Activated CD8-positive, alpha-beta memory T cell treated with anti-CD3 and anti-CD28 coated beads for 48 hours (primary cell): ENCODE results near the gene ZNF225.
"Not testable (repeated sequence)": the region's sequence is repeated elsewhere in the genome, so short reads cannot be mapped to it uniquely, and the experiment has no call there.

Source experiments
- DNase-seq, 3 experiments: peaks; one replicate each; pipeline ENCODE4 v3.0.0-alpha.2; 2020; ENCODE audit warnings: low read depth in 2 of 3, low spot score in 2 of 3

The ZNF225 gene

GRCh38 chr19:44113138-44113783 is at the start of gene ZNF225:
ZNF225 (plus strand) TSS chr19:44113399; CDS start chr19:44115828, 2,429 bp downstream.
- peak; percentile 33 to 75 (median 64) for DNase-seq

GRCh38 chr19:44066305-44066704 is 46.9 kb upstream of the ZNF225 start:
- no peak for DNase-seq

GRCh38 chr19:44069415-44069814 is 43.8 kb upstream of the ZNF225 start:
- DNase-seq = no peak

GRCh38 chr19:44071824-44072542 is 41.2 kb upstream of the ZNF225 start, which contains the start of gene ZNF284:
ZNF284 (plus strand) TSS chr19:44072159; CDS start chr19:44076390, 4,231 bp downstream.
- peak in 2 of 3 experiments; percentile 56 to 57 for DNase-seq

GRCh38 chr19:44072543-44073401 is 40.4 kb upstream of the ZNF225 start:
- DNase-seq = no peak

- DNase-seq = no peak
Observed at GRCh38 chr19:44076325-44076724, 36.9 kb upstream of the ZNF225 start.

- no peak for DNase-seq
Observed at GRCh38 chr19:44092108-44092507, 21.1 kb upstream of the ZNF225 start.

- DNase-seq = peak in 2 of 3 experiments; percentile 63 to 64
Observed at GRCh38 chr19:44093931-44094765, 19.1 kb upstream of the ZNF225 start, which contains the start of gene ZNF224. ZNF224 (plus strand) TSS chr19:44094361; CDS start chr19:44097874, 3,513 bp downstream.

- no peak for DNase-seq
Observed at GRCh38 chr19:44107751-44108150, 5.4 kb upstream of the ZNF225 start.

GRCh38 chr19:44109458-44109857 is 3.7 kb upstream of the ZNF225 start:
- DNase-seq = no peak

- DNase-seq = no peak
Observed at GRCh38 chr19:44111910-44112463, 1.2 kb upstream of the ZNF225 start.

- DNase-seq = peak in 1 of 3 experiments; percentile 4
Observed at GRCh38 chr19:44112802-44113137, 429 bp upstream of the ZNF225 start.

GRCh38 chr19:44113784-44114390 is 688 bp downstream of the ZNF225 start:
- DNase-seq = no peak

- DNase-seq = not testable (repeated sequence)
Observed at GRCh38 chr19:44121162-44121561, 8.0 kb downstream of the ZNF225 start.

- DNase-seq = no peak
Observed at GRCh38 chr19:44131955-44132354, 18.8 kb downstream of the ZNF225 start.

- DNase-seq = peak; percentile 27 to 44 (median 40)
Observed at GRCh38 chr19:44141191-44142058, 28.2 kb downstream of the ZNF225 start, which contains the start of gene ZNF234. ZNF234 (plus strand) TSS chr19:44141554; CDS start chr19:44144633, 3,079 bp downstream.

- no peak for DNase-seq
Observed at GRCh38 chr19:44142059-44142433, 28.8 kb downstream of the ZNF225 start.

- no peak for DNase-seq
Observed at GRCh38 chr19:44149776-44150175, 36.6 kb downstream of the ZNF225 start.

- DNase-seq = no peak
Observed at GRCh38 chr19:44151491-44151890, 38.3 kb downstream of the ZNF225 start.
